Measurements from ENCODE around the gene GSTM4.
A peak's percentile ranks its signal among the peaks of the same experiment; 100 is the strongest.

GSTM4 gene

DNA sequence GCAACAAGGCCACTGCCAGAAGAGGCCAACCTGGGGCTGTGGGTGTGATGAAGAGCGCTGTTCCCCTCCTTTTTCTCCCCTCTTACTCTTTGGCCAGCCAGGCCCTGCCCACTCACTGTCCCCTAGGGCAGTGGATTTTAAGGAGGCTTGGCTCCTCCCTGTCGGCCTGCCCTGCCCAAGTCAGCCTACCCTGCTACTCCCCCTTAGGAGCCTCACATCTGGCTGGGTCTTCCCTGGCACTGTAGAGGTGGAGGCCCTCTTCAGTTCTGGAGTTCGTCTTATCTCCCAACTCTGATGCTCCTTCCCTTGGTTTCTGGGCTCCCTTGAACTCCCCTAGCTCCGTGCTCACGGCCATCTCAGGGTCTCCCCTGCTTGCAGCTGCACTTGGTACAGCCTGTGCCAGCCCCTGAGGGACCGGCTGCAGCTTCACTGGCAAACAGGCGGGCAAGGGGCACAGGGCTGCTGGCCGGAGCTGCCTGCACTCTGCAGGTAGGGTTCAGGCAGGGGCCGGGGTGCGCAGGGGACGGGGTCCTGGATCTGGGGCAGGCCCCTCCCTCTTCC, 32.2 kb upstream of the GSTM4 start:
- peak overlapping the region; percentile 80 for H3K9ac ChIP-seq (ENCODE audit: low read depth, low read length, poor library complexity, severe bottlenecking)
- H3K4me3 ChIP-seq (ENCODE audit: low read length, poor library complexity, severe bottlenecking), result peak overlapping the region; percentile 93
- H4K20me1 ChIP-seq (ENCODE audit: insufficient read depth, low read length, poor library complexity, severe bottlenecking), result peaks cover 33% of the 10 kb centered on the region
- H2AFZ ChIP-seq (ENCODE audit: low read length), result peak overlapping the region; percentile 62; the same call in 1 of the 2 replicates
- no peaks in the 10 kb centered on the region for H3K9me3 ChIP-seq (ENCODE audit: insufficient read depth, low read depth, low read length)
- peaks cover 28% of the 10 kb centered on the region; the same call in 1 of the 2 replicates for H3K36me3 ChIP-seq (ENCODE audit: insufficient read depth, low read length)
- H3K9me2 ChIP-seq (replicated peaks; ENCODE audit: low read depth, low read length), result no peaks in the 10 kb centered on the region
- peaks cover 48% of the 10 kb centered on the region for H3K4me1 ChIP-seq (ENCODE audit: insufficient read depth, low read length, poor library complexity, severe bottlenecking)
- TF ChIP-seq, protein P1, sequence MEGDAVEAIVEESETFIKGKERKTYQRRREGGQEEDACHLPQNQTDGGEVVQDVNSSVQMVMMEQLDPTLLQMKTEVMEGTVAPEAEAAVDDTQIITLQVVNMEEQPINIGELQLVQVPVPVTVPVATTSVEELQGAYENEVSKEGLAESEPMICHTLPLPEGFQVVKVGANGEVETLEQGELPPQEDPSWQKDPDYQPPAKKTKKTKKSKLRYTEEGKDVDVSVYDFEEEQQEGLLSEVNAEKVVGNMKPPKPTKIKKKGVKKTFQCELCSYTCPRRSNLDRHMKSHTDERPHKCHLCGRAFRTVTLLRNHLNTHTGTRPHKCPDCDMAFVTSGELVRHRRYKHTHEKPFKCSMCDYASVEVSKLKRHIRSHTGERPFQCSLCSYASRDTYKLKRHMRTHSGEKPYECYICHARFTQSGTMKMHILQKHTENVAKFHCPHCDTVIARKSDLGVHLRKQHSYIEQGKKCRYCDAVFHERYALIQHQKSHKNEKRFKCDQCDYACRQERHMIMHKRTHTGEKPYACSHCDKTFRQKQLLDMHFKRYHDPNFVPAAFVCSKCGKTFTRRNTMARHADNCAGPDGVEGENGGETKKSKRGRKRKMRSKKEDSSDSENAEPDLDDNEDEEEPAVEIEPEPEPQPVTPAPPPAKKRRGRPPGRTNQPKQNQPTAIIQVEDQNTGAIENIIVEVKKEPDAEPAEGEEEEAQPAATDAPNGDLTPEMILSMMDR (conservative IDR thresholded peaks at IDR 0.05; ENCODE audit: low read length), result no peak
- TF ChIP-seq EZH2phosphoT487 (IDR thresholded peaks at IDR 0.05; ENCODE audit: borderline replicate concordance), result no peak
- H3K4me2 ChIP-seq (ENCODE audit: low read depth, low read length, poor library complexity, severe bottlenecking), result peak overlapping the region; percentile 90
- H3K27me3 ChIP-seq (ENCODE audit: insufficient read depth, low read length, poor library complexity, severe bottlenecking), result no peaks in the 10 kb centered on the region
- H3K79me2 ChIP-seq (ENCODE audit: insufficient read depth, low read length), result peaks cover 67% of the 10 kb centered on the region
- no peaks in the 10 kb centered on the region for H3F3A ChIP-seq (ENCODE audit: low read depth)

DNA sequence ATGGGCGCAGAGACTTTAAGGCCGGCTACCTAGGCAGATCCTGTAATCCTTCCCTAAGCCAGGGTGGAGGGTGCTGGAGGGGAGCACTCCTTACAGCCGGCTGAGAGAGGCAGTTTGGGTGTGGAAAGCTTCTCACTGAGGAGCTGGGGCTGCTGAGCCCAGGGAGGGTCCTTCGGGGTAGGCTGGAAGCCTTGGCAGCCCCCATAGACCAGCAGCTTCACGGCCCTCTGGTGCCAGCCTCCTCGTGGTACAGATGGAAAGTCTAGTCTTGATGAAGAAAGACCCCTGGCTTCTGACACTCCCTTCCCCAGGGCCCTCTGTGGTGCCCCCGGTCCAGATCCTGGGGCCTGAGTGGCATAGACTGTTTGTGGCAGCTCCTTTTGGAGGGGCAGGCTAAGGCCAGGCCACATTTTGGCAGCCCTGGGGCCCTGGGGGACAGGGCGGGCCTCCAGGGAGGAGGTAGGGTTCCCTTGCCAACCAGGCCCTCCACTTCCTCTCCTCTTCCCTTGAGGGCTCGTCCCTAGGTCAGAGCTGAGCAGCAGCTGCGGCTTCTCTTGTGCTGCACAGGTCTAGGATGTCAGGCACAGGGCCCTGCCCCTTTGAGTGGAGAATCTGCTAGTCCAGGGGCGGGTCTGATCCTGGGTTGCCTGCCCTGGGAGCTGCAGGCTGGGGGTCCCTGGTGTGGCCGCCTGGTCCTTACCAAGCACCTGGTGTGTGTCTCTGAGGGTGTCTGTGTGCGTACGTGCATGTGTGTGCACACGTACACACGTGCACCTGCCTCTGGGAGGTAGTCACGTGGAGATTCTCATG, 31.5 kb upstream of the GSTM4 start:
- TF ChIP-seq, protein P1 (conservative IDR thresholded peaks at IDR 0.05; ENCODE audit: low read length), result no peak
- no peak for TF ChIP-seq EZH2phosphoT487 (IDR thresholded peaks at IDR 0.05; ENCODE audit: borderline replicate concordance)
- Histone ChIP-seq H4K20me1 (ENCODE audit: insufficient read depth, low read length, poor library complexity, severe bottlenecking) (peaks cover 33% of the 10 kb centered on the region), H3K79me2 (ENCODE audit: insufficient read depth, low read length) (peaks cover 67% of the 10 kb centered on the region), H3K4me2 (ENCODE audit: low read depth, low read length, poor library complexity, severe bottlenecking) (peak overlapping the region; percentile 90), H3K36me3 (ENCODE audit: insufficient read depth, low read length) (peaks cover 35% of the 10 kb centered on the region; the same call in 1 of the 2 replicates), H3F3A (ENCODE audit: low read depth) (no peaks in the 10 kb centered on the region), H2AFZ (ENCODE audit: low read length) (peak overlapping the region; percentile 62; the same call in 1 of the 2 replicates), H3K9me3 (ENCODE audit: insufficient read depth, low read depth, low read length) (no peaks in the 10 kb centered on the region), H3K9ac (ENCODE audit: low read depth, low read length, poor library complexity, severe bottlenecking) (peak overlapping the region; percentile 80), H3K9me2 (replicated peaks; ENCODE audit: low read depth, low read length) (no peaks in the 10 kb centered on the region), H3K27me3 (ENCODE audit: insufficient read depth, low read length, poor library complexity, severe bottlenecking) (no peaks in the 10 kb centered on the region), H3K4me3 (ENCODE audit: low read length, poor library complexity, severe bottlenecking) (peak overlapping the region; percentile 93), H3K4me1 (ENCODE audit: insufficient read depth, low read length, poor library complexity, severe bottlenecking) (peaks cover 41% of the 10 kb centered on the region)

DNA sequence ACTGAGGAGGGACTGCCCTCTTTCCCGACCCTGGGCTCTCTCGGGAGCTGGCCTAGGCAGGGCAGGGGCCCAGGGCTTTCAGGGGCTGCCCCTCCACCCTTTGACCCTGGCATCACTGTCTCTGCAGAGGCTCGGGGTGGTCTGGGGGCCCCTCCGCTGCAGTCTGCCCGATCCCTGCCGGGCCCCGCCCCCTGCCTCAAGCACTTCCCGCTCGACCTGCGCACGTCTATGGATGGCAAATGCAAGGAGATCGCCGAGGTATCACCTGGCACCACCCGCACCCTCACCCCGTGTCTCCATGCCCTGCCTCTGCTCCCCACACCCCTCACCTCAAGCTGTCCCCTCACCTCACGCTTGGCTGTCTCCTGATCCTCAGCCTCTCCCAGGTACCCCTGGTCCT, 30.7 kb upstream of the GSTM4 start:
- no peaks in the 10 kb centered on the region for H3F3A ChIP-seq (ENCODE audit: low read depth)
- peak overlapping the region; percentile 80 for H3K9ac ChIP-seq (ENCODE audit: low read depth, low read length, poor library complexity, severe bottlenecking)
- no peaks in the 10 kb centered on the region for H3K9me2 ChIP-seq (replicated peaks; ENCODE audit: low read depth, low read length)
- H3K36me3 ChIP-seq (ENCODE audit: insufficient read depth, low read length), result peaks cover 43% of the 10 kb centered on the region; the same call in 1 of the 2 replicates
- peaks cover 62% of the 10 kb centered on the region for H3K79me2 ChIP-seq (ENCODE audit: insufficient read depth, low read length)
- no peaks in the 10 kb centered on the region for H3K27me3 ChIP-seq (ENCODE audit: insufficient read depth, low read length, poor library complexity, severe bottlenecking)
- TF ChIP-seq EZH2phosphoT487 (IDR thresholded peaks at IDR 0.05; ENCODE audit: borderline replicate concordance), result no peak
- TF ChIP-seq, protein P1 (conservative IDR thresholded peaks at IDR 0.05; ENCODE audit: low read length), result no peak
- no peak overlapping the region for H2AFZ ChIP-seq (ENCODE audit: low read length)
- H4K20me1 ChIP-seq (ENCODE audit: insufficient read depth, low read length, poor library complexity, severe bottlenecking), result peaks cover 33% of the 10 kb centered on the region
- peak overlapping the region; percentile 90 for H3K4me2 ChIP-seq (ENCODE audit: low read depth, low read length, poor library complexity, severe bottlenecking)
- peak overlapping the region; percentile 93 for H3K4me3 ChIP-seq (ENCODE audit: low read length, poor library complexity, severe bottlenecking)
- H3K9me3 ChIP-seq (ENCODE audit: insufficient read depth, low read depth, low read length), result no peaks in the 10 kb centered on the region
- peaks cover 39% of the 10 kb centered on the region for H3K4me1 ChIP-seq (ENCODE audit: insufficient read depth, low read length, poor library complexity, severe bottlenecking)

All from Loucy (cell line).